Adrenal gland (tissue), 19 donors: ENCODE measurements around the gene HES7. TPM values are rescaled to one million over a fixed set of nuclear protein-coding genes. Genes with fewer than 3 reads are reported as not detected.
A peak's percentile ranks its signal among the peaks of the same experiment; 100 is the strongest.
"Not testable (repeated sequence)": the region's sequence is repeated elsewhere in the genome, so short reads cannot be mapped to it uniquely, and the experiment has no call there.

Experiments used
- DNase-seq, 7 donors: peaks; one replicate each; pipeline ENCODE4 v3.0.0-alpha.2; 2019 to 2020
- H3K27ac ChIP-seq, 5 donors: fragments of 200-600 bp; sonication (generic) in 4 of 5; 1 replicate in 3 of 5; 2 replicates in 2 of 5; pipeline versions ENCODE4 v1.5.1 to v1.8.0; 2016 to 2020; ENCODE audit warnings: mild to moderate bottlenecking in 1 of 5
- H3K27me3 ChIP-seq: fragments of 200-600 bp; 2 replicates; pipeline ENCODE4 v1.8.0; 2021
- H3K36me3 ChIP-seq, 2 donors: fragments of 200-600 bp; replicated peaks in 1 of 2; 1 replicate in 1 of 2; 2 replicates in 1 of 2; pipeline versions ENCODE4 v1.5.1 to v1.8.0; 2018 to 2022
- H3K4me1 ChIP-seq, 2 donors: fragments of 200-600 bp; replicated peaks in 1 of 2; 1 replicate in 1 of 2; 2 replicates in 1 of 2; pipeline versions ENCODE4 v1.5.1 to v1.8.0; 2018 to 2021
- H3K4me3 ChIP-seq, 4 donors: fragments of 200-600 bp; sonication (generic) in 3 of 4; one replicate each; pipeline ENCODE4 v1.5.1; 2016 to 2018
- H3K9me3 ChIP-seq, 3 donors: fragments of 200-600 bp; sonication (generic) in 1 of 3; replicated peaks in 1 of 3; 1 replicate in 2 of 3; 2 replicates in 1 of 3; pipeline versions ENCODE4 v1.5.1 to v1.8.0; 2016 to 2021
- CTCF ChIP-seq, 6 experiments: fragments of 450-650 bp in 4 of 6; fragments of 200-600 bp in 2 of 6; sonication (generic) in 1 of 6; IDR thresholded peaks; 1 replicate in 5 of 6; 2 replicates in 1 of 6; pipeline versions ENCODE4 v1.5.1 to v1.8.0; 2016 to 2021; ENCODE audit warnings: antibody characterized with exemption in 6 of 6, mild to moderate bottlenecking in 2 of 6, moderate library complexity in 1 of 6
- POLR2A ChIP-seq, 2 donors: fragments of 450-650 bp; IDR thresholded peaks; one replicate each; pipeline ENCODE4 v1.6.1; 2017; ENCODE audit warnings: antibody characterized with exemption in 2 of 2, mild to moderate bottlenecking in 2 of 2, moderate library complexity in 1 of 2
- WGBS, 4 donors: extraction: QIAGEN DNeasy Blood & Tissue Kit in 2 of 4; methylation state at CpG; one replicate each; pipeline versions ENCODE4 v1.1.5 to v1.1.7; 2013 to 2017; 5-methylcytosine and 5-hydroxymethylcytosine counted together
- intact Hi-C, 2 donors: fragments of 100-400 bp; cut with DNase I; formaldehyde crosslinking; loops; one replicate each; pipeline versions ENCODE4 v1.14.1 to v1.15.0; 2022 to 2023
- long read RNA-seq, 10 donors: library from polyadenylated mRNA in 3 of 10; unstranded in 2 of 10; stranded (forward) in 1 of 10; transcript quantifications; one replicate each; pipeline ENCODE4 v2.0.0 and lab custom pipeline, GENCODE V29; 2021 to 2026
- polyA plus RNA-seq, 3 donors: library from polyadenylated mRNA; stranded (reverse); fragments of 200-250 nt in 2 of 3; fragments of 350-450 nt in 1 of 3; fragmentation: Illumina TruSeq in 1 of 3; extraction: RNeasy Lipid Tissue Mini Kit (QIAGEN cat#74804) in 1 of 3; gene quantifications; one replicate each; pipeline ENCODE4 v1.2.3, GENCODE V29; 2013 to 2014
- total RNA-seq, 9 donors: library from RNA; depleted of rRNA in 4 of 9; stranded (reverse); fragments of >200 nt in 4 of 9; fragments of 120-200 nt in 1 of 9; fragmentation: NEBNext Ultra II Directional in 1 of 9; extraction: Animal tissue kit (Norgen Biotek cat#: 25700) in 1 of 9; gene quantifications; one replicate each; pipeline versions ENCODE4 v1.1.0 to v1.2.4, GENCODE V29; 2013 to 2023
- donor health status: healthy with polysubstance abuse.
- donor health status: Bipolar disorder and iron deficiency.
- donor health status: DM: yes; HTN: yes; CAD: no.
- donor health status: DM: no; HTN: no; CAD: no.
- donor health status: DM: no; HTN: no; CAD: no.
- donor health status: DM: yes; HTN: yes; CAD: no.

HES7 gene
- total RNA-seq (under 1 TPM in 3 of 9 donors, not detected in 6; 0.06 to 0.34 (median 0.29) TPM), polyA plus RNA-seq (1 to 10 TPM in 1 of 3 donors, under 1 TPM in 1, not detected in 1; 0.32 to 1.0 TPM)
- long read RNA-seq, donor 1 = 0 reads
- long read RNA-seq, donor 2 = 0 reads
- long read RNA-seq, donor 3 = 0 reads
- long read RNA-seq, donor 4 = 0 reads
- long read RNA-seq, donor 5, partial matches to known transcripts = 0 of 1 reads
- long read RNA-seq, donor 5, other reads (novel, unspliced or antisense) = 1 of 1 reads
- long read RNA-seq, donor 6 = 0 reads
- long read RNA-seq, donor 7 = 0 reads
- long read RNA-seq, donor 8 = 0 reads
- long read RNA-seq, donor 9 = 0 reads
- long read RNA-seq, donor 10 = 0 reads

GRCh38 chr17:8123695-8124349, at the start of gene HES7:
HES7 (minus strand) TSS chr17:8124106; CDS start chr17:8124084, 22 bp downstream.
- no peaks in the 10 kb centered on the region for H3K36me3 ChIP-seq
- H3K27ac ChIP-seq = no peak within 1 kb of the TSS
- intact Hi-C loops = loop anchor here in 1 of 2 donors (10.0 kb wide), 1 partner anchor 61 kb away; no protein-coding TSS in a partner anchor
- 1 to 3% (median 2%) methylated on average over 28 to 29 of the region's 29 CpGs for WGBS, 4 donors
- H3K4me1 ChIP-seq = peaks cover 44 to 71% of the 10 kb centered on the region in 2 donors
- H3K27me3 ChIP-seq = peaks cover 6% of the 10 kb centered on the region
- TF ChIP-seq CTCF (IDR thresholded peaks at IDR 0.05) (no peak), POLR2A (IDR thresholded peaks at IDR 0.05) (no peak)
- DNase-seq = peak in 1 of 7 donors; percentile 39
- peak within 1 kb of the TSS in 1 of 4 donors; percentile 52 for H3K4me3 ChIP-seq
- H3K9me3 ChIP-seq = no peaks in the 10 kb centered on the region

- peak; percentile 80 to 96 (median 89) for DNase-seq
- H3K27ac ChIP-seq = peak overlapping the region; percentile 87 to 99 (median 92)
- WGBS, 4 donors = 0 to 1% (median 0%) methylated on average over 23 of the region's 23 CpGs
- no peaks in the 10 kb centered on the region for H3K36me3 ChIP-seq
- intact Hi-C loops = no loop called here
- H3K4me3 ChIP-seq = peak overlapping the region in 2 of 4 donors; percentile 31 to 47
- H3K4me1 ChIP-seq = peaks cover 9 to 38% of the 10 kb centered on the region in 2 donors
- TF ChIP-seq POLR2A (IDR thresholded peaks at IDR 0.05) (peak; percentile 100), CTCF (IDR thresholded peaks at IDR 0.05) (peak in 2 of 6 experiments; percentile 24 to 27)
- H3K27me3 ChIP-seq = no peaks in the 10 kb centered on the region
- H3K9me3 ChIP-seq = no peaks in the 10 kb centered on the region
These were observed 49.4 kb upstream of the HES7 start for GRCh38 chr17:8173056-8173870.

GRCh38 chr17:8170186-8170585, 46.3 kb upstream of the HES7 start:
- H3K4me3 ChIP-seq, DNase-seq, H3K36me3 ChIP-seq, H3K9me3 ChIP-seq, H3K27me3 ChIP-seq, H3K27ac ChIP-seq, intact Hi-C loops: not testable (repeated sequence)
- 91 to 93% (median 93%) methylated on average over 19 of the region's 19 CpGs for WGBS, 4 donors
- peaks cover under 1 to 21% of the 10 kb centered on the region in 2 donors for H3K4me1 ChIP-seq

- no peak for TF ChIP-seq CTCF (IDR thresholded peaks at IDR 0.05)
- no peak for TF ChIP-seq POLR2A (IDR thresholded peaks at IDR 0.05)
- Histone ChIP-seq H3K9me3 (no peaks in the 10 kb centered on the region), H3K4me3 (no peak overlapping the region), H3K27ac (no peak overlapping the region), H3K4me1 (peaks cover 20 to 24% of the 10 kb centered on the region in 2 donors), H3K27me3 (no peaks in the 10 kb centered on the region), H3K36me3 (no peaks in the 10 kb centered on the region)
- WGBS, 4 donors = 87 to 94% (median 89%) methylated on average over 3 of the region's 3 CpGs
- intact Hi-C loops = no loop called here
- DNase-seq = no peak
These were observed 43.6 kb upstream of the HES7 start for GRCh38 chr17:8167526-8167925.
